HEK293T (cell line): ENCODE results near the gene ODAD4.

ENCODE experiments used
- BHLHE40 ChIP-seq: fragments of 450-650 bp; IDR thresholded peaks from 2 replicates; pipeline ENCODE4 v1.6.1; 2016; ENCODE audit warnings: mild to moderate bottlenecking, moderate library complexity, borderline replicate concordance
- ELF4 ChIP-seq: fragments of 450-650 bp; IDR thresholded peaks from 2 replicates; pipeline ENCODE4 v1.6.1; 2017; ENCODE audit warnings: antibody characterized with exemption
- FOXM1 ChIP-seq: fragments of 450-650 bp; IDR thresholded peaks from 2 replicates; pipeline ENCODE4 v1.6.1; 2017; ENCODE audit warnings: mild to moderate bottlenecking, borderline replicate concordance
- SP1 ChIP-seq: fragments of 450-650 bp; IDR thresholded peaks from 2 replicates; pipeline ENCODE4 v1.6.1; 2017

GRCh38 chr17:41998497-41998896 lies 68.1 kb downstream of the ODAD4 start:
- TF ChIP-seq SP1 (no peak), FOXM1 (no peak), BHLHE40 (no peak), ELF4 (no peak)
